ENCODE results near the gene MX1. TPM values are rescaled to one million over a fixed set of nuclear protein-coding genes. Genes with fewer than 3 reads are reported as not detected.

The MX1 gene
- total RNA-seq, 4 donors from 2014 or later = 35.4 to 62.6 (median 51.5) TPM

- Histone ChIP-seq H3K36me3 (peaks cover 0 to 17% of the 10 kb centered on the region in 2 donors), H3K4me3 (replicated peaks in 1 of 3) (no peak overlapping the region), H3K4me1 (peaks cover 12 to 30% of the 10 kb centered on the region in 2 donors), H3K27ac (peak overlapping the region in 2 of 3 donors; percentile 37 to 49), H3K9me3 (no peaks in the 10 kb centered on the region), H3K27me3 (no peaks in the 10 kb centered on the region)
- peak in 1 of 2 donors; percentile 35 for DNase-seq
- no peak for TF ChIP-seq POLR2A (IDR thresholded peaks at IDR 0.05)
- TF ChIP-seq CTCF (IDR thresholded peaks at IDR 0.05) = no peak
- intact Hi-C loops (cut with DNase I) = no loop called here
- WGBS, 2 donors = 77 to 83% methylated on average over 11 of the region's 11 CpGs
Observed at GRCh38 chr21:41478319-41479177, 52.5 kb downstream of the MX1 start.

- Histone ChIP-seq H3K4me1 (peaks cover 12 to 32% of the 10 kb centered on the region in 2 donors), H3K36me3 (peaks cover 0 to 17% of the 10 kb centered on the region in 2 donors), H3K27me3 (no peaks in the 10 kb centered on the region), H3K4me3 (replicated peaks in 1 of 3) (no peak overlapping the region), H3K9me3 (no peaks in the 10 kb centered on the region), H3K27ac (no peak overlapping the region)
- DNase-seq = no peak
- 69 to 82% methylated on average over 8 of the region's 8 CpGs for WGBS, 2 donors
- TF ChIP-seq POLR2A (IDR thresholded peaks at IDR 0.05) (no peak), CTCF (IDR thresholded peaks at IDR 0.05) (no peak)
- intact Hi-C loops (cut with DNase I) = loop anchor here (10.0 kb wide), 1 partner anchor 115 kb away; no protein-coding TSS in a partner anchor
Observed at GRCh38 chr21:41479686-41480085, 53.6 kb downstream of the MX1 start.

- H3K4me3 ChIP-seq (replicated peaks in 1 of 3) = no peak overlapping the region
- no peaks in the 10 kb centered on the region for H3K9me3 ChIP-seq
- peaks cover 0 to 17% of the 10 kb centered on the region in 2 donors for H3K36me3 ChIP-seq
- H3K4me1 ChIP-seq = peaks cover 13 to 37% of the 10 kb centered on the region in 2 donors
- WGBS, 2 donors = 86 to 91% methylated on average over 17 of the region's 17 CpGs
- DNase-seq = no peak
- no peak overlapping the region for H3K27ac ChIP-seq
- no peaks in the 10 kb centered on the region for H3K27me3 ChIP-seq
- intact Hi-C loops (cut with DNase I) = loop anchor here (10.0 kb wide), 1 partner anchor 115 kb away; no protein-coding TSS in a partner anchor
- TF ChIP-seq CTCF (IDR thresholded peaks at IDR 0.05) = no peak
- no peak for TF ChIP-seq POLR2A (IDR thresholded peaks at IDR 0.05)
Observed at GRCh38 chr21:41480086-41480690, 54.1 kb downstream of the MX1 start.

- 75 to 79% methylated on average over 8 of the region's 8 CpGs for WGBS, 2 donors
- TF ChIP-seq CTCF (IDR thresholded peaks at IDR 0.05) (no peak), POLR2A (IDR thresholded peaks at IDR 0.05) (no peak)
Observed at GRCh38 chr21:41481191-41481590, 55.2 kb downstream of the MX1 start.

More at GRCh38 chr21:41481191-41481590, 55.2 kb downstream of the MX1 start:
- intact Hi-C loops (cut with DNase I) = loop anchor here (10.0 kb wide), 1 partner anchor 114 kb away; no protein-coding TSS in a partner anchor
- no peak for DNase-seq
- no peaks in the 10 kb centered on the region for H3K9me3 ChIP-seq
- H3K36me3 ChIP-seq = peaks cover 0 to 13% of the 10 kb centered on the region in 2 donors
- no peak overlapping the region for H3K4me3 ChIP-seq (replicated peaks in 1 of 3)
- H3K27me3 ChIP-seq = no peaks in the 10 kb centered on the region
- H3K27ac ChIP-seq = no peak overlapping the region
- H3K4me1 ChIP-seq = peaks cover 23 to 47% of the 10 kb centered on the region in 2 donors

All from thyroid gland (tissue), 4 donors.